ENCODE measurements around the gene PARVB.
A peak's percentile ranks its signal among the peaks of the same experiment; 100 is the strongest.
"Not testable (repeated sequence)": the region's sequence is repeated elsewhere in the genome, so short reads cannot be mapped to it uniquely, and the experiment has no call there.

Gene PARVB

DNA sequence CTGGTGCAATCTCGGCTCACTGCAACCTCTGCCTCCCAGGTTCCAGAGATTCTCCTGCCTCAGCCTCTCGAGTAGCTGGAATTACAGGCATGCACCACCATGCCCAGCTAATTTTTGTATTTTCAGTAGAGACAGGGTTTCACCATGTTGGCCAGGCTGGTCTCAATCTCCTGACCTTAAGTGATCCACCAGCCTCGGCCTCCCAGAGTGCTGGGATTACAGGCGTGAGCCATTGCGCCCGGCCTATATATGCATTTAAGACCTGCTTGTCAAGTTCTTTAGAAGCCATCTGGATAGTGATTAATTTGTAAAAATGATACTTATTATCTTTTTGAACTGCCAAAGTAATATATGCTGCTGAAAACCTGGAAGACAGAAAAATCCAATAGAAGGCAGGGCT, 86.6 kb downstream of the PARVB start:
- not testable (repeated sequence) for DNase-seq (ENCODE audit: low spot score)

DNA sequence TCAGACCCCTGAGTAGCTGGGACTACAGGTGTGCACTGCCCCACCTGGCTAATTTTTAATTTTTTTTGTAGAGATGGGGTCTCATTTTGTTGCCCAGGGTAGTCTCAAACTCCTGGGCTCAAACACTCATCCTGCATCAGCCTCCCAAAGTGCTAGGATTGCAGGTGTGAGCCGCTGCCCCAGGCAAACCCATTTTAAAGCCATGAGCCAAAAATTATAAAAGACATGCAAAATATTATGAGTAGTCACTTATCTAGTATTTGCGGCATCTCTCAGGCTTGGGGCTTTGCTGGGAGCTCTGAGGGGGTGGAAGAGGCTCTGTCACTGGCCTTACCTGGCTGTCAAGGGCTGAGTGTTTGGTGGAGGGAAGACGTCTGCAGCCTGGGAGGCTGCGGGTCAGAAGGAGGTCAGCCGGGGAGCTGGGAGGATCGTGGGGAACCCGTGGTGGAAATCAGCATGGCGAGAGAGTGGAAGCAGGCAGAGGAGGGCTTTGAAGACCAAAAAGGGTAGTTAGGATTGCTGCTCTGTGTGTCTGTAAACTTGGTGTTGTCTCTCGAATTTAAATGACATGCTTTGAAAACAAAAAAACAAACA, 87.6 kb downstream of the PARVB start:
- DNase-seq (ENCODE audit: low spot score): no peak

DNA sequence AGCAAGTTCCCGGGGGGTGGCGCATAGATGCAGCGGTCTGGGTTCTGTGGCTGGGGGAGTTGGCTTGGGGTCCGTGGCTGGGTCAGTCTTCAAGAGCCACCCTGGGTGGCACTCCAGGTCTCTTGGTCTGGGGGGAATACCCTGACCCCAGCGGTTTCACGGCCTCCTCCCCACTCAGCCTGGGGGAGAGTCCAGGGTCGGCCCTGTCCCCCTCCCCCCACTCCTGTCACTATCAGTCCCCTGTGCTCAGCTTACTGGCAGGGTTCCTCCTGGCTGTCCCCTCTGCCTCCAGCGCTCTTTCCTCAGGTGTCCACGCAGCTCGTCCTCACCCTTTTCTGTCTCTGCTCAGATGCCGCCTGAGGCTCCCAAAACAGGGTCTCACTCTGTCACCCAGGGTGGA, 88.1 kb downstream of the PARVB start:
- DNase-seq (ENCODE audit: low spot score): no peak

DNA sequence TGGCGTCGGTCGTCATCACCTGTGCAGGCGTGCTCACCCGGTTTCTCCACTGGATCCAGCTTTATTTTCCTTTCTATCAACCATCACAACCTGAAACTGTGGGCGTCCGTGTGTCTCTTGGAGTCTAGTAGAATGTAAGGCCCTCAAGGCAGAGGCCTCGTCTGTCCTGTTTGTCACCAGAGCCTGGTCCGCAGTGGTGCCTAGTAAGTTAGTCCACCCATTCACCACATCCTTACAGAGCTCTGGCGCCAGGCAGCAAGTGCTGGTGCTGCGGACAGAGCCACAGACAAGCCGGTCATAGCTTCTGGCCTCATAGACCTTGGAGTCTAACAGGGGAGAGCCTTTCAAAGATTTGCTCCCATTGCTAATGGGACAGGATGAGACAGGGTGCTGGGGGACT, 92.2 kb downstream of the PARVB start:
- no peak for DNase-seq (ENCODE audit: low spot score)

DNA sequence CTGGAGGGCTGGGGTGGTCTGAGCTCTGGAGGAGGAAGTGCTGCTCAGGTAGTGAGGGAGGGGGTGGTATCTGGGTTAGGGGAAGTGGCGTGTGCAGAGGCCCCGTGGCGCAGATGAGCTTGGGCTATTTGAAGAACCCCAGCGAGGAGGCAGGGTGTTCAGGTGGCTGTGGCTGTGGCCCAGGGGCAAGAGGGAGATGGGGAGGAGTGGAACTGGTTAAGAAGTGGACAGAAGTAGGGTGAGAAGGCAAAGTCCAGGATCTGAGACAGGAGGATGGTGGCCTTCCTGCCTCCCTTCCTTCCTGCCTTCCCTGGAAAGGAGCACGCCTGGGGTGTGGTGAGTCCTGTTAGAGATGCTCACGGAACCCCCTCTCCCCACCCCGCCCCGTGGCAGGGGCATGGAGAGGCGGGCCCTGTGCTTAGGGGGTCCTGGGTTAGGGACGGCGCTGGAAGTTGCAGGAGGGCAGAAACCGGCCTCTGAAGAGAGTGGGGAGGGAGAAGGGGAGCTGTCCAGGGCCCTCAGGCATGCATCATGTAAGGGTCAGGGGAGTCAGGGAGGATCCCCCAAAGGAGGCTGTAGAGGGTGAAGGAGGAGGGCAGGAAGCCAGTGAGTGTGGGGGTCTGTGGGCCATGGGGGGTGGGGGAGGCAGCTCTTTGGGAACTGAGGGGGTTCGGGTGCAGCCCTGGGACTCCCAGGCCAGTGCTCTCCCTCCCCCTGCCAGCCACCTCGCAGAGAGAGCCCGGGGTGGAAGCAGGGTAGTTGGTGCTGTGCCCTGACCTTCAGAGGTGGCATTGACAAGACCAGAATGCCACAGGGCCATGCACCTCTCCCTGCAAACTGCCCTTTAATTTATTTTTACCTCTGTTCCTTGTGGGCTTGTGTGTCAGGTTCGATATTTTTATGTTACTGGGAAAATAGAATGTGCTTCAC, 92.9 kb downstream of the PARVB start:
- no peak for DNase-seq (ENCODE audit: low spot score)

DNA sequence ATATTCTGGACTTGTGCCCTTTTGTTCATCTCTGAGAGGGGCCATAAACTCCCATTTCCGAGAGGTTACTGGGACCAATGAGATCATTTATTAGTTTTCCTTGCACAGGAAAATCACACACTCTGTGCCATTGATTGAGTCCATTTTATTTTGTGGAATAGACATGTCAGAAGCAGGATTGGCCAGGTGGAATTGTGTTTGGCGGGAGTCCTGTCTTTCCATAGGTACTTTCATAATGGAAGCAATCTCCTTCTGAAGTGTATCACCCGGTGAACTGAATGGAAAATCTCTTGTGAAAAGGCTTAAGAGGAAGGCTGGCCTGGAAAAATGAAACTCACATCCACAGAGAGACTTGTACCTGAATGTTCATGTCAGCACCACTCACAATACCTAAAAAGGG, 93.6 kb downstream of the PARVB start:
- DNase-seq (ENCODE audit: low spot score): no peak

DNA sequence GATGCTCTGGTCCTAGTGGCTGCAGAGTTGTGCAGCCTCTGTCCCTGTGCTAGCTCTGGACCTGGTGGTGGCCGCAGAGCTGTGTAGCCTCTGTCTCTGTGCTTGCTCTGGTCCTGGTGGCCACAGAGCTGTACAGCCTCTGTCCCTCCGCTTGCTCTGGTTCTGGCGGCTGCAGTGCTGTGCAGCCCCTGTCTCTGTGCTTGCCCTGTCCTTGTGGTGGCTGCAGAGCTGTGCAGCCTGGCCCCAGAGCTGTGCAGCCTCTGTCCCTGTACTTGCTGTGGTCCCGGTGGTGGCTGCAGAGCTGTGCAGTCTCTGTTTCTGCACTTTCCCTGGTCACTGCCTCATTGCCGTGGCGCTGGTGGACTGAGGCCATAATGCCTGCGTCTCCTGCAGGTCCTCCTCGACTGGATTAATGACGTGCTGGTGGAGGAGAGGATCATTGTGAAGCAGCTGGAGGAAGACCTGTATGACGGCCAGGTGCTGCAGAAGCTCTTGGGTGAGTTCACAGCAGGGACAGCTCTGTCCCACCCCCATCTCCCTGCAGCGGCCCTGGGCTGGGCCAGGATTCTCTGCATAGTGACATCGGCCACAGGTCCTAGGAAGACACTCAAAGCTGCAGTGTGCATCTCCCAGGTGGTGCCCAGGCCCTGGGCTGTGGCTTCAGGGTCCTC, 94.7 kb downstream of the PARVB start:
- no peak for DNase-seq (ENCODE audit: low spot score)

DNA sequence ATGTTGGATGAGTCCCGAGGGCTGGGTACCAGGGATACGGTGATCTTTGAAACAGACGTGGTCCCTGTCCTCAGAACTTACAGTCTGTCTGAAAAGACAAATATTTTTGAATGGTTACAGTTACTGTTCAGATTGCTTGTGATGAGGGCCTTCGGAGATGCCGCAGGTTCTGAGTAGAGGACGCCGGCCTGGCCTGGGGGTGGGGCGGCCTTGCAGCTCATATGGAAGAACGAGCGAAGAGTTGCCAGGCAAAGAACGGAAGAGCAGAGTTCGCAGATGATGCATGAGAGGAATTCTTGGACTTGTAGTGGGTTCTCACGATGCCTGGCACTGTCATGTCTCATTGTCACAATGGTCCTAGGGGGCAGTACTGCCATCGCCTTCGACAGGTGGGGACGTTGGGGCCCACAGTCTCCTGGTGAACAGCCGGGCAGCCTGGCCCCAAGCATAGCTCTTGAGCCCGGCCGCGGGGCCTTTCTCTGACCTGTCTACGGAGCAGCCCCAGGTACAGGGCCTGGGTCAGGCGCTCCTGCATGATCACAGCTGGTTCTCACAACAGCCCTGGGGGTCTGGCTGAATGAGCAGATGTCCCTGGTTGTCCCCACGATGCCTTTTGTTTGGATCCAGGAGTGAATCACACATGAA, 95.7 kb downstream of the PARVB start:
- no peak for DNase-seq (ENCODE audit: low spot score)

DNA sequence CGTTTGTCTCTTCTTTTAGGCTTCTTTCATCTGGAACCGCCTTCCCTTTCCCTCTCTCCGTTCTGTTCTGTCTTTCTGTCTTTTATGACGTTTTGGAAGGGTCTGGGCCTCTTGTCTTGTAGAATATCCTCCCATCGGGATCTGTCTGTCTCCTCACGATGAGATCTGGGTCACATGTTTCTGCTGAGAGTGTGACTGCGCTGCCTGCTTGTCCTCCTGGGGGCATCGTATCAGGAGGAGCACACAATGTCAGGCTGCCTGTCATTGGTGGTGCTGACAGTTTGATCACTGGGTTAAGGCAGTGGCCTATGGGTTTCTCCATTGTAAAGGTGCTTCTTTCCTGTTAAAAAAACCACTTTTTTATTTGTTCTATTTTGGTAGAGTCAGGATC, 96.2 kb downstream of the PARVB start:
- no peak for DNase-seq (ENCODE audit: low spot score)

DNA sequence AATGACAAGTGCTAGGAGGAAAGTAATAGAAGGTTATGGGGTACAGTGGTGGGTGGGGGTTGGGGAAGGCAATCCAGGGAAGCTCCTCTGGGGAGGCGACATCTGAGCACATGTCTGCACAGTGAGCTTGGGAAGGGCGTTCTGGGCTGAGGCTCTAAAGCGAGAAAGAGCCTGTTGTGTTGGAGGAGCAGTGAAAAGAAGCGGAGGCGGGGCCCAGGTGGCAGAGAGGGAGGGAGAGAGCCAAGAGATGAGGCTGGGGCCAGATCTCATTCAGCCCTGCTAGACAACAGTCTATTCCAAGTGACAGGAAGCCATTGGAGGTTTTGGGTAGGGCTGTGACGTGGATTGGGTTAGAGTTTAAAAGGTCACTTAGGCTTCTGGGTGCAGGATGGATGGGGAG, 101.3 kb downstream of the PARVB start:
- DNase-seq (ENCODE audit: low spot score): no peak

DNA sequence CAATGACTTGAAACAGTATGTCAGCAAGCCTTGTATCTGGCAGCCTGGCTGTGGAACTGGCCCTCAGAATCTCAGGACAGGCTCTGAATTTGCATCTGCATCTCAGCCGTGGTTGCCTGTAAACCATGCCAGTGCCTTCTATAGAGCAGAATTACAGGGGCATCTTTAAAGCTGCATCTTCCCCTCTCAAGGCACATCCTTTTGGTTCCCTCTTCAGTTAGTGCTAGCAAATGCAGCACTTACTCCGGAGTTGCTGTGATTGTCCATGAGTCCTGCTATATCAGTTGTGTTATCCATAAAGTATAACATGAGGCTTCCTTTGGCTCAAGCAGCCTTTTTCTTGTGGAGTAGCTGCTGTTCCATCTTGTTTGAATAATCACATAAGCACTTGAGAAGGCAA, 102.7 kb downstream of the PARVB start:
- no peak for DNase-seq (ENCODE audit: low spot score)

DNA sequence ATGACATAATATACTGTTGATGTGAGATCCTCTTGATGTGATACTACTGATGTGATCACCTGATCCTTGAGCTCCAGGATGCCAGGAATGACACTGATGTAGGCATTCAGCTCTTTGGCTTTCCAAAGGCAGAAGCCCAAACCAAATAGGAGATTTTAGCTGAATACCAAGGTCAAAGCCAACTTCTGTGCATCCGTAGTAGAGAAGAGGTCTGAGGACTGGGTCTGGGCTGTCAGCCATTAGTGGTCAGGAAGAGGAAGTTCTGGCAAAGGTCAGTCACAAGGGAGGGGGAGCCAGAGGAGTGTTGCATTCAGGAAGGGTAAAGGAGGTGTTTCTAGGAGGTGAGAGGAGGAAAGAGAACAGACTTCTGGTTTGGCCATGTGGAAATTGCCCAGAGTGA, 103.3 kb downstream of the PARVB start:
- no peak for DNase-seq (ENCODE audit: low spot score)

DNA sequence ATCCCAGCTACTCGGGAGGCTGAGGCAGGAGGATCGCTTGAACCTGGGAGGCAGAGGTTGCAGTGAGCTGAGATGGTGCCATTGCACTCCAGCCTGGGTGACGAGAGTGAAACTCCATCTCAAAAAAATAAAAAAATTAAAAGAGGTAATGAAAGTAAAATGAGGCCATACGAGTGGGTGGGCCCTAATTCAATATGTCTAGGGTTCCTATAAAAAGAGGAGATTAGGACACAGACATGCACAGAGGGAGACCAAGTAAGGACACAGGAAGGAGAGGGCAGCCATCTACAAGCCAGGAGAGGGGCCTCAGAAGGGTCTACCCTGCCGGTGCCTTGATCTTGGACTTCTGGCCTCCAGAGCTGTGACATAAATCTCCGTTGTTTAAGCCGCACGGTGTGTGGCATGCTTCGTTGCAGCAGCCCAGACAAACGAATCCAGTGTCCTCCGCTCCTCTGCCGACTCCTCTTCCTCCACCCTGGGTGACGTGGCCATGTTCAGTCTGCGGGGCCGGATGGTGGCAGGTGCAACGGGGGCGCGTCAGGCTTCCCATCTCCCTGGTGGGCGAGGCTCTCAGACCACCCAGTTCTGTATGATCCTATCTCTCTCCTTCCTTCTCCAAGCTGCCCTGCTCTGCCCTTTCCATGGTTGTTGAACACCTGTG, 105.0 kb downstream of the PARVB start:
- no peak for DNase-seq (ENCODE audit: low spot score)

DNA sequence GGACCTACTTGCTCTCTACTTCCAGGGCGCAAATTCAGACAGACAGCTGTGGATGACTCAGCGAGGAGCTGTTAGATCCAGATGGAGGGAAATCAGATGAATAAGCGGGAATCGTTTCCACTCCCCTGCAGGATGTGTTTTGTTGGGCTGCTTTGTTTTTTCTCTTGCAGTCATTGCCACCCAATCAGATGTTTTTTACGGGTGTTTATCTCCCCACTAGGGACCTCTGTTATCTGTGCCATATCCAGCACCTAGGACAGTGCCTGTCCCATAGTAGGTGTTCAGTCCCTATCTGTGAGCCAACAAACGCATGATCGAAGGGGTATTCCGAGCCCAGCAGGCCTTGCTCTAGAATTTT, 105.5 kb downstream of the PARVB start:
- peak; percentile 38 for DNase-seq (ENCODE audit: low spot score)

DNA sequence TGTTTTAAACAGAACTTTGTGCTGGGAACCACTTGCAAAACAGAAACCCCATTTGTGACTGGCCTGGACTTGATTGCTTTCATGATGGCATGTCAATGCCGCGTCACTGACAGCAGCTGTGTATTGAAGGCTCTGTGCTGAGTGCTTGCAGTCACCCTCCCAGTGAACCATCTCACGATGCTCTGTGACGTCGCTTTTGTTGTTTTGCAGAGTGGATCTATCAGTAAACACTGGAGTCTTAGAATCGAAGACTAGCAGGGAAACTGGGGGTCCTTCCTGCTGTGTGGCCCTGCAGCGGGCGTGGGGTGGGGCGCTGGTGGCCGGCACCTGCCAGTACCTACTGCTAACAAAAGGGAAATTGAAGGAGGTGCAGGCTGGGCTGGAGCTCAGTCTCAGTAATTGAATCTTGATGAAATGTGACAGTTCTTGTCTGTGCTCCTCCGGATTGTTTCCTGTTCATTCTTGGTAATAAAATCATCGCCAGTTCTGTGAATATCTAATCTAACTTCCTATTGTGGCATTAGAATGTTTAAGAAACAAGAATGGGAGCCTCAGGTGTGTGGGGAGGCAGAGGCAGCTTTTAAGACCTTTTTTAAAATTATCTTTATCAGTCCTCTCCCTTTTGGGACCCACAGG, 106.1 kb downstream of the PARVB start:
- no peak for DNase-seq (ENCODE audit: low spot score)

DNA sequence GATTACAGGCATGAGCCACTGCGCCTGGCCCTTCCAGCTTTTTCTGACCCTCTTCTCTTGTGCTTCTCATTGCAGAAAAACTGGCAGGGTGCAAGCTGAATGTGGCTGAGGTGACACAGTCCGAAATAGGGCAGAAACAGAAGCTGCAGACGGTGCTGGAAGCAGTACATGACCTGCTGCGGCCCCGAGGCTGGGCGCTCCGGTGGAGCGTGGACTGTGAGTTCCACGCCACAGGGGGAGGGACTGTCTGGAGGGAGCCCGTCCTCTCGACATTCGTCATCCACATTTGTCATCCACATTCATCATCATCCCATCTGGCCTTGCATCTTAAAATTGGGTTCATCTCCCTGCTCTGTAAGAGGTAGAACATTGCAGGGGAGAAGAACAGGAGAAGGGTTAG, 107.3 kb downstream of the PARVB start:
- no peak for DNase-seq (ENCODE audit: low spot score)

DNA sequence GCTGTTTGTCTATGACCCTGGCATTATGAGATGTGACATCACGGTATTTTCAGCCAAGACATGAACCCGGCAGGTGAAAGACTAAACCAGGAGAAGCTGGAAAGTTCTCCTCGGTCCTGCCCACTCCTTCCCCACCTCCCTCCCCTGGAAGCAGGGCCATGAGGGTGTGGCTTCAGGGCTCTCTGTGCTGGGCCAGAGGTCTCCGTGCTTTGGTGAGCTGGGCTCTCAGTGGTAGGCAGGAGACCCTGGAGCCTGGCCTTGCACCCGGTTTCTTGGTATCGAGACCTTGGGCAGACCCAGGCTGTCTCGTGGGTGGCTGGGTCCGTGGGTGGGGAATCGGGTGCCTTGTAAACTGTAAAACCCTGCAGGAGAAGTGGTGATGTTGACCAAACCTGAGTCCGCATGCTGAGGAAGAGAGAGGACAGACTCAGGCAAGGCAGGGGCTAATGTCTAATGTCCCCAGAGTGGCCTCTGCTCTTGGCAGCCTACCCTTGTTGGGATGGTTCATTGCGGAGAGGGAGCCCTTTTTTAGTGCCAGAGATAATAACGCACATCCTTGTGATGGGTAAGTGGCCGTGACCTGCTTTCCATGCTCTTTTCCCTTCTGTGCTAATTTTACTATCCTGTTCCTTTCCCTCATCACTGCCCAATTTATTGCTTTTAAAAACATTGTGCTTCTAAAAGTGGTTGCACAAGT, 108.0 kb downstream of the PARVB start:
- DNase-seq (ENCODE audit: low spot score): no peak

DNA sequence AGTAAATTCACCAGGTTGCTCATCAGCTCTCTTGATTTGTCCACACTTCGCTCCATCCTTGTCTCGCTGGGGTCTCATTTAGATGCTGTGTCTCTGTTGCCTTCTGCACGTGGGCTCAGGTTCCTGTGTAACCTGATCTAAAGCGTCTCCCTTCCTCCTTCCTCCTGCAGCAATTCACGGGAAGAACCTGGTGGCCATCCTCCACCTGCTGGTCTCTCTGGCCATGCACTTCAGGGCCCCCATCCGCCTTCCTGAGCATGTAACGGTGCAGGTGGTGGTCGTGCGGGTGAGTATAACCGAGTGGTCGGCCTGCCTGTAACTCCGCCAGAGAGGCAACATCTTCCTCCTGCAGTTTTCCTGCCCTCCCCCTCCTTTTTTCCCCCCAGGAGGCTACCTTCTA, 108.6 kb downstream of the PARVB start:
- no peak for DNase-seq (ENCODE audit: low spot score)

DNA sequence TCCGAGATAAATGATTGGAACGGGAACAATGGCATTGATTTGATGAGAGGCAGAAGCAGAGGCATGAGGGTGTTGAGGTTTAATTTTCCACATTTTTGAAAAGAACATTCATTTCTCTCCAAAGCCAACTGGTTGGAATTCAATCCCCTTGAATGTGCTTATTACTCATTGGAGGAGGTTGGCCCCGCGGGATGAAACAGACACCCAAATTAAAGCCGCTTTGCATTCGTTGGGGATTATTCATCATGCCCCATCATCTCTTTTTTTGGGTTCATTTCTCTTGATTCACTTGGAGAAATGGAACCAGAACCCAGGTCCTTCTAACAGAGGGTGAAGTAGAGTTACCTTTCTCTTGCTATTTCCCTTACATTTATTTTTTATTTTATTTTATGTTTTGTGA, 109.1 kb downstream of the PARVB start:
- no peak for DNase-seq (ENCODE audit: low spot score)

DNA sequence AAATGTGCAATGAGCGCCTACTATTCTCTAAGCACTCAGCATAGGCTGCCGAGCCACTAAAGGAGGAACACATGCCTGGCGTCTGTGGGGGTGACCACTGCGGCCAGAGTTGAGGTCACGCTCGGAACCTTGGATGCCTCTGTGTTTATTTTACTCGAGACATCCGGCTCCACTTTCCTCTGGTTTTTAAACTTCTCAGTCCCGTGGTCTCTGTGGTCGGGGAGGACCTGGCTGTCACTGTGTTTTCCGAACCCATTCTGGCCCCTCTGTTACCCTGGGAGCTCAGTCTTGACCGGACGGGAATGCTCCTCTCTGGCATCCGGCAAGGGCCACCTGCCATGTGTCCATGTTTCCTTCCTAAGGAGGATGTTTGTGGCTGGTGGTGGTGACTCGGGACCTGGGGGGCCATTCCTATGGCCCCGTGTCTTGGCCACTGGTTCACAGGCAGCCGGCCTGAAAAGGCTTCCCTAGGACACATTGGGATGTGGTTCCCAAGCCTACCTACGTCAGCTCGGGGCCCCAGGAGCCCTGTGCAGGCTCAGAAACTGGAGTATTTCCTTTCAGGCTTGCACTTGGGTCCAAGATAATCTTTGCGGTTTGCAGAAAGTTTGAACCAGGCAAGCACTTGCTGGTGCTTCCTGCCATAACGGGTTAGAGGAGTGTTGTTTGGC, 109.9 kb downstream of the PARVB start:
- no peak for DNase-seq (ENCODE audit: low spot score)

DNA sequence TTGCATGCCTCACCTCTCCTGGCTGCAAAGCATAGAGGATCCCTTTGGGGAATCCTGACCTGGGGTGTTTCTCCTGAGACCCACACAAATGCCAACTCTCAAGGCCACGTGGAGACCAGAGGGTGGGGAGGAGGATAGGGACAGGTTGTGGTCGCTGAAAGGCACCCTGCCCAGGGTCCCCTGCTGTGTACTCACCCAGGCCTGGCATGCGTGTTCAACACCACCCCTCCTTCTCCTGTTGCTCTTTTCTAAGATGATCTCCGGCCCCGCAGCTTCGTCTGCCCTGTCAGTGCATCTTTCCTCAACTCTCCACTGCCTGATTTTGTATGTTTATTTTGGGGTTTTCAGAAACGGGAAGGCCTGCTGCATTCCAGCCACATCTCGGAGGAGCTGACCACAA, 112.0 kb downstream of the PARVB start:
- no peak for DNase-seq (ENCODE audit: low spot score)
